GM23248 (cell line): ENCODE results near the gene BICD1. TPM values are rescaled to one million over a fixed set of nuclear protein-coding genes. Genes with fewer than 3 reads are reported as not detected.
A peak's percentile ranks its signal among the peaks of the same experiment; 100 is the strongest.

Experiments used
- DNase-seq: peaks from one replicate; pipeline ENCODE4 v3.0.0-alpha.2; 2015
- H2AFZ ChIP-seq: fragments of 200-600 bp; sonication (generic); 2 replicates; pipeline ENCODE4 v1.6.1; 2016; ENCODE audit warnings: antibody characterized with exemption
- H3F3A ChIP-seq: fragments of 200-600 bp; sonication (generic); 2 replicates; pipeline ENCODE4 v1.6.1; 2016; ENCODE audit warnings: mild to moderate bottlenecking, antibody characterized with exemption, mixed run types; ENCODE audit not compliant: insufficient read depth
- H3K27ac ChIP-seq: fragments of 200-600 bp; sonication (generic); 2 replicates; pipeline ENCODE4 v1.5.1; 2016; ENCODE audit warnings: mild to moderate bottlenecking
- H3K27me3 ChIP-seq: fragments of 200-600 bp; sonication (generic); replicated peaks from 2 replicates; pipeline ENCODE4 v1.6.1; 2016; ENCODE audit warnings: mild to moderate bottlenecking; ENCODE audit not compliant: insufficient read depth
- H3K36me3 ChIP-seq: fragments of 200-600 bp; sonication (generic); 2 replicates; pipeline ENCODE4 v1.6.1; 2016; ENCODE audit warnings: low read depth, mild to moderate bottlenecking
- H3K4me1 ChIP-seq: fragments of 200-600 bp; sonication (generic); 2 replicates; pipeline ENCODE4 v1.6.1; 2016; ENCODE audit warnings: mild to moderate bottlenecking; ENCODE audit not compliant: insufficient read depth
- H3K4me2 ChIP-seq: fragments of 200-600 bp; sonication (generic); one replicate; pipeline ENCODE4 v1.6.1; 2016; ENCODE audit warnings: mild to moderate bottlenecking; ENCODE audit not compliant: unreplicated experiment
- H3K4me3 ChIP-seq: fragments of 200-600 bp; sonication (generic); 2 replicates; pipeline ENCODE4 v1.5.1; 2016; ENCODE audit warnings: mild to moderate bottlenecking
- H3K79me2 ChIP-seq: fragments of 200-600 bp; sonication (generic); 2 replicates; pipeline ENCODE4 v1.6.1; 2016; ENCODE audit warnings: mild to moderate bottlenecking; ENCODE audit not compliant: insufficient read depth
- H3K9ac ChIP-seq: fragments of 200-600 bp; sonication (generic); 2 replicates; pipeline ENCODE4 v1.6.1; 2016; ENCODE audit warnings: mild to moderate bottlenecking
- H3K9me2 ChIP-seq: fragments of 200-600 bp; sonication (generic); 2 replicates; pipeline ENCODE4 v1.6.1; 2016; ENCODE audit warnings: mixed run types, mild to moderate bottlenecking, moderate library complexity; ENCODE audit not compliant: insufficient read depth
- H3K9me3 ChIP-seq: fragments of 200-600 bp; sonication (generic); one replicate; pipeline ENCODE4 v1.6.1; 2017; ENCODE audit warnings: low read depth
- H4K20me1 ChIP-seq: fragments of 200-600 bp; sonication (generic); 2 replicates; pipeline ENCODE4 v1.6.0; 2016; ENCODE audit not compliant: insufficient read depth
- EZH2 ChIP-seq: fragments of 200-600 bp; sonication (generic); IDR thresholded peaks from 2 replicates; pipeline ENCODE4 v1.6.1; 2018; ENCODE audit warnings: antibody characterized with exemption, mild to moderate bottlenecking; ENCODE audit not compliant: insufficient read depth, poor library complexity, severe bottlenecking
- EZH2phosphoT487 ChIP-seq: fragments of 200-600 bp; sonication (generic); IDR thresholded peaks from 2 replicates; pipeline ENCODE4 v1.6.1; 2018; ENCODE audit warnings: antibody characterized with exemption, moderate library complexity, mild to moderate bottlenecking, low read depth; ENCODE audit not compliant: insufficient read depth
- WGBS, 2 experiments: methylation state at CpG; one replicate each; pipeline ENCODE4 v1.1.6; 2015 to 2017; ENCODE audit warnings: low lambda C conversion rate in 2 of 2, low coverage in 1 of 2; ENCODE audit errors: missing lambda C conversion rate in 2 of 2; 5-methylcytosine and 5-hydroxymethylcytosine counted together
- in situ Hi-C: fragments of 300-500 bp; cut with MboI; formaldehyde crosslinking; loops from 2 replicates; pipeline ENCODE4 v1.15.0; 2020
- polyA plus RNA-seq: library from polyadenylated mRNA; unstranded; fragments of >200 nt; fragmentation: Nextera tagmentation; extraction: Ambion mirVana; gene quantifications from 2 replicates; pipeline ENCODE4 v1.2.1, GENCODE V29; 2016
- total RNA-seq: library from RNA; depleted of rRNA; stranded (reverse); fragments of >200 nt; shearing (Covaris generic); gene quantifications from 2 replicates; pipeline ENCODE4 v1.2.3, GENCODE V29; 2014

The BICD1 gene
- total and polyA plus RNA-seq, 2 experiments from 2014 or later: 9.7 to 20.6 TPM

DNA sequence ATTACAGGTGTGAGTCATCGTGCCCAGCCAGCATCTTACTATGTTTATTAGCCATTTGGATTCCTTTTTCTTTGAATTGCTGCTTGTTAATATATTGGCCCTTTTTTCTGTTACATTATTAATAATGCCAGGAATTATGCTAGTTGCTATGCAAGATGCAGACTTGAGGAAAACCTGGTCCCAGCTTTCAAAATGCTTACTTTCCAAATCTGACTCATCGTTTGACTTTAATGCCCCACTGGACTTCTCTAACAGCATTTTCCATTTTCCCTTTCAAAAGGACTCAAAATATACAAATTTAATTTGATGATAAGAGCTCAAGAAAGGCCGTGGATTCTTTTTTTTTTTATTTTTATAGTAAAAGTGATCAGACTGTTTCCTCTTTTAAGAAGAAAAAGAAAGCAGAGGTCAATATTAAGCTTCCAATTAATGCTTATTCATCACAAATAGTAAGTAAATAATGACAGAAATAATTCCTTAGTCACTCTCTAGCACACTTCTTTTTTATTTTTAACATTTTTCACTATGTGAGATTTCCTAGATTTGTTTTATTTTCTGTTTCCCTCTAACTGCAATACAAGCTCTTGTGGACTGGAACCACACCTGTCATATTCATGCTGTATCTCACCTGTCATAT, 146.6 kb downstream of the BICD1 start:
- DNase-seq: peak; percentile 18
- TF ChIP-seq EZH2 (no peak), EZH2phosphoT487 (no peak)
- in situ Hi-C loops: no loop called here

DNA sequence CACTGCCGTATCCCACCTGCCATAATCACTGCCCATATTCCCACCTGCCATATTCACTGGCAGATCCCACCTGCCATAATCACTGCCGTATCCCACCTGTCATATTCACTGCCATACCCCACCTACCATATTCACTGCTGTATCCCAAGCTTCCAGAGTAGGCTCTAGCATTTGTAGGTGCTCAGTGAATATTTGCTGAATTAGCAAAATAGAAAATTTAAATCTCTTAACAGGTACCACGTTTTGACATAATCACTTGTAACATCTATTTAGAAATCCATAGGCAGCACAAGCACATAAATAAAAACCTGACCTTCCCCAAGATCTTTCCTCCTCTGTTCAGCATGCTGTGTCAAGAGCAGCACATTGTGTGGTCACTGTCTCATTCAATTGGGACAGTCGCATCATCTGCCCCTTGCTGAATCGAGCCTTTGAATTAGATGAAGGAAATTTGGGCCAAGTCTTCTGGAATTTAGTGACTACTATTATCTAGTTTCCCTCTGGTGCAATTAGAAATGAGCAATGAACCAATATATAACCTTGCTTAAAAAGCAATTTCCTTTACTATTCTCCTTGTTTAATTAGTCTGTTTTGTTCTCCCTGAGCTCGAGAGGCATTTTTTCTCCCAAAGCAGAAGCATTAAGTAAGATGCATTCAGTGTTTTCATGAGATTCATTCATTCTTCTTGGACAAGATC, 147.8 kb downstream of the BICD1 start:
- Histone ChIP-seq H3K36me3 (no peaks in the 10 kb centered on the region), H3K9me3 (no peaks in the 10 kb centered on the region), H3K27ac (no peak overlapping the region), H3K4me2 (no peak overlapping the region), H3K4me3 (no peak overlapping the region), H3F3A (peaks cover 16% of the 10 kb centered on the region), H4K20me1 (no peaks in the 10 kb centered on the region), H3K27me3 (no peaks in the 10 kb centered on the region), H3K9ac (no peak overlapping the region), H3K79me2 (peaks cover 69% of the 10 kb centered on the region), H3K4me1 (no peaks in the 10 kb centered on the region), H3K9me2 (no peaks in the 10 kb centered on the region), H2AFZ (no peak overlapping the region)
- no peak for DNase-seq
- in situ Hi-C loops: no loop called here
- TF ChIP-seq EZH2phosphoT487 (no peak), EZH2 (no peak)
- WGBS, 2 experiments: 92 to 93% methylated on average over 6 of the region's 6 CpGs

More for the DNA sequence above, 146.6 kb downstream of the BICD1 start:
- 43 to 45% methylated on average over 3 of the region's 3 CpGs for WGBS, 2 experiments
- no peaks in the 10 kb centered on the region for H3K9me3 ChIP-seq
- H3K4me2 ChIP-seq: no peak overlapping the region
- H3K36me3 ChIP-seq: no peaks in the 10 kb centered on the region
- H3K9ac ChIP-seq: no peak overlapping the region
- no peaks in the 10 kb centered on the region for H3K27me3 ChIP-seq
- peaks cover 79% of the 10 kb centered on the region for H3K79me2 ChIP-seq
- H3K27ac ChIP-seq: no peak overlapping the region
- no peak overlapping the region for H2AFZ ChIP-seq
- H4K20me1 ChIP-seq: no peaks in the 10 kb centered on the region
- peaks cover 17% of the 10 kb centered on the region for H3F3A ChIP-seq
- no peak overlapping the region for H3K4me3 ChIP-seq
- no peaks in the 10 kb centered on the region for H3K4me1 ChIP-seq
- no peaks in the 10 kb centered on the region for H3K9me2 ChIP-seq

DNA sequence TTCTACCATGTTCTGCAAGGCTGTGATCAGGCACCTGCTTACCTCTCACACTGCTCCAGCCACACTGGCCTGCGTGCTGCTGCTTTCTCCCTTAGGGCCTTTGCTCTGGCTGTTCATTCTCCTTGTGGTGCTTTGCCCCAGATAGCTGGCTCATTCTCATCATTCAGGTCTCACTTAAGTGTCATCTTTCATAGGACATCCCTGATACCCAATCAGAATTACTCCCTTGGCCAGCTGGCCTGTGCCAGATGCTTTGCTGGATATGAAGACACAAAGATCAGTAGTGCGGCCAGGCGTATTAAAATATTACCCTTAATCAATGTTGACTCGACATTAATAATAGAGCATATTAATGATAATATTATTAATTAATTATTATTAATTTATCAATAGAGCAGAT, 148.9 kb downstream of the BICD1 start:
- Histone ChIP-seq H3K4me1 (no peaks in the 10 kb centered on the region), H2AFZ (no peak overlapping the region), H3K4me2 (no peak overlapping the region), H3K9ac (no peak overlapping the region), H3K36me3 (no peaks in the 10 kb centered on the region), H3K9me3 (no peaks in the 10 kb centered on the region), H3K4me3 (no peak overlapping the region), H3K79me2 (peaks cover 65% of the 10 kb centered on the region), H3F3A (peaks cover 5% of the 10 kb centered on the region; the same call in 1 of the 2 replicates), H3K9me2 (no peaks in the 10 kb centered on the region), H3K27ac (no peak overlapping the region), H4K20me1 (no peaks in the 10 kb centered on the region; the same call in 1 of the 2 replicates), H3K27me3 (no peaks in the 10 kb centered on the region)
- TF ChIP-seq EZH2 (no peak), EZH2phosphoT487 (no peak)
- in situ Hi-C loops: no loop called here
- 83% methylated on average over 4 of the region's 4 CpGs for WGBS, 2 experiments
- no peak for DNase-seq

GRCh38 chr12:32257695-32258496, 151.2 kb downstream of the BICD1 start:
- H3K36me3 ChIP-seq: no peaks in the 10 kb centered on the region
- 91 to 93% methylated on average over 7 of the region's 7 CpGs for WGBS, 2 experiments
- no peak overlapping the region for H2AFZ ChIP-seq
- no peak overlapping the region for H3K4me2 ChIP-seq
- H3K9ac ChIP-seq: no peak overlapping the region
- H3F3A ChIP-seq: no peaks in the 10 kb centered on the region
- no peak for TF ChIP-seq EZH2
- no peak for TF ChIP-seq EZH2phosphoT487
- no peaks in the 10 kb centered on the region for H3K4me1 ChIP-seq
- in situ Hi-C loops: no loop called here
- no peak for DNase-seq
- H3K79me2 ChIP-seq: peaks cover 68% of the 10 kb centered on the region
- H3K4me3 ChIP-seq: no peak overlapping the region
- H3K9me3 ChIP-seq: no peaks in the 10 kb centered on the region
- no peaks in the 10 kb centered on the region; the same call in 1 of the 2 replicates for H4K20me1 ChIP-seq
- H3K27ac ChIP-seq: no peak overlapping the region
- H3K27me3 ChIP-seq: no peaks in the 10 kb centered on the region
- no peaks in the 10 kb centered on the region for H3K9me2 ChIP-seq
